ENCODE data around the gene ZDHHC17. TPM values are rescaled to one million over a fixed set of nuclear protein-coding genes. Genes with fewer than 3 reads are reported as not detected.

ZDHHC17 gene
- polyA plus RNA-seq, 1 donor (not counting 4 experiments of a cell fraction or from before 2014, with no cell fraction given) = 28.2 TPM

GRCh38 chr12:76789335-76790050, 25.6 kb downstream of the ZDHHC17 start:
- Histone ChIP-seq H3K36me3 (ENCODE audit: control insufficient read depth in 2 of 2, extremely low read depth in 1 of 2, insufficient read depth in 2 of 2, low read length in 2 of 2) (no peaks in the 10 kb centered on the region), H2AFZ (ENCODE audit: control insufficient read depth, low read length) (no peak overlapping the region), H3K79me2 (ENCODE audit: control insufficient read depth, insufficient read depth, low read length) (peaks cover 34% of the 10 kb centered on the region), H3K4me1 (ENCODE audit: control insufficient read depth, extremely low read depth, insufficient read depth, low read length) (peaks cover 2% of the 10 kb centered on the region), H4K20me1 (ENCODE audit: control insufficient read depth, extremely low read depth, insufficient read depth, low read length) (no peaks in the 10 kb centered on the region), H3K27ac (ENCODE audit: control insufficient read depth, insufficient read depth, low read length) (no peak overlapping the region), H3K4me3 (ENCODE audit: control insufficient read depth in 2 of 3, extremely low read depth in 1 of 3, insufficient read depth in 2 of 3, low read depth in 1 of 3, low read length in 3 of 3) (no peak overlapping the region), H3K9me1 (ENCODE audit: control insufficient read depth, extremely low read depth, insufficient read depth, low read length) (no peaks in the 10 kb centered on the region), H3K4me2 (ENCODE audit: control insufficient read depth, extremely low read depth, insufficient read depth, low read depth, low read length) (no peak overlapping the region), H3K27me3 (ENCODE audit: control insufficient read depth, extremely low read depth, insufficient read depth, low read length) (no peaks in the 10 kb centered on the region), H3K9ac (ENCODE audit: control insufficient read depth, extremely low read depth, insufficient read depth, low read length) (no peak overlapping the region), H3K9me3 (ENCODE audit: control insufficient read depth, low read depth, low read length) (no peaks in the 10 kb centered on the region)
- DNase-seq (ENCODE audit: low read depth, low spot score) = no peak
- FAIRE-seq = no peak
- dilution Hi-C loops (cut with MboI; ENCODE audit: extremely low pct_ligation_motif_present, low sequenced_read_pairs) = no loop called here
- TF ChIP-seq EZH2 (IDR thresholded peaks at IDR 0.05; ENCODE audit: low read length) = no peak

DNA sequence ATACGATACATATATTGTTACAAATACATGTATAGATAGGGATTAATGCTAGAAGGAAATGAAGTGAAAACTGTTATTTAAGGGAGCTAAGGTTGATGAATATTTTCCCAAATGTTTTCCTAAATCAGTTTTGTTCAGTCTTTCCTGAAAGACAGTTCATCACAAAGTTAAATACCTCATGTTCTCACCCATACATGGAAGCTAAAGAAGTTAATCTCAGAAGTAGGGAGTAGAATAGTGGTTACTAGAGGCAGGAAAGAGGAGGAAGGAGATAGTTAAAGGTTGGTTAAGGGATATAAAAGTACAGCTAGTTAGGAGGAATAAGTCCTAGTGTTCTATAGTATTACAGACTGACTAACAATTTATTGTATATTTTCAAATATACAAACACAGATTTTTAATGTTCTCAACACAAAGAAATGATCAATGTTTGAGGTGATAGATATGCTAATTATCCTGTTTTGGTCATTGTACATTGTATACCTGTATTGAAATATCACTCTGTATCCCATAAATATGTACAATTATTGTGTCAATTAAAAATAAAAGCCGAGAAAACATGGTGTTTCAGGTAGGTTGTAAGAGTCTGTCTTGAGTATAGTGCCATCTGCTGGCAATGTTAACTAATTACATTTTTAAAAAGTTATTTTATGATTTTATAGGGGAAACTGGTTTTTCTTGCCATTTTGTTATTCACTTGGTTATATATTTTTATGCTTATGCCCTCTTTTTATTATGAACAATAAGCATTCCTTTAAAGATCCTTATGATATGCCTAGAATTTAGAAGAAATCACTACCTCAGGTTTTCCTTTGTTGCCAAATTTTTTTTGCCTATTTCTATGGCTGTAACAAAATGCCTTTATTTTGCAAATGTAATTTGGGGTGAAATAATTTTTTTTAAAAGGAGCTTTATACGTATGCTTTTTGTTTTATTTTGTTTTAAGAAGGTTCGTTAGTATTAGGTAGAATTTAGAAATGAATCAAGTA, 26.9 kb downstream of the ZDHHC17 start:
- H3K9me3 ChIP-seq (ENCODE audit: control insufficient read depth, low read depth, low read length) = no peaks in the 10 kb centered on the region
- H3K4me1 ChIP-seq (ENCODE audit: control insufficient read depth, extremely low read depth, insufficient read depth, low read length) = no peaks in the 10 kb centered on the region
- TF ChIP-seq, protein P1, sequence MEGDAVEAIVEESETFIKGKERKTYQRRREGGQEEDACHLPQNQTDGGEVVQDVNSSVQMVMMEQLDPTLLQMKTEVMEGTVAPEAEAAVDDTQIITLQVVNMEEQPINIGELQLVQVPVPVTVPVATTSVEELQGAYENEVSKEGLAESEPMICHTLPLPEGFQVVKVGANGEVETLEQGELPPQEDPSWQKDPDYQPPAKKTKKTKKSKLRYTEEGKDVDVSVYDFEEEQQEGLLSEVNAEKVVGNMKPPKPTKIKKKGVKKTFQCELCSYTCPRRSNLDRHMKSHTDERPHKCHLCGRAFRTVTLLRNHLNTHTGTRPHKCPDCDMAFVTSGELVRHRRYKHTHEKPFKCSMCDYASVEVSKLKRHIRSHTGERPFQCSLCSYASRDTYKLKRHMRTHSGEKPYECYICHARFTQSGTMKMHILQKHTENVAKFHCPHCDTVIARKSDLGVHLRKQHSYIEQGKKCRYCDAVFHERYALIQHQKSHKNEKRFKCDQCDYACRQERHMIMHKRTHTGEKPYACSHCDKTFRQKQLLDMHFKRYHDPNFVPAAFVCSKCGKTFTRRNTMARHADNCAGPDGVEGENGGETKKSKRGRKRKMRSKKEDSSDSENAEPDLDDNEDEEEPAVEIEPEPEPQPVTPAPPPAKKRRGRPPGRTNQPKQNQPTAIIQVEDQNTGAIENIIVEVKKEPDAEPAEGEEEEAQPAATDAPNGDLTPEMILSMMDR (optimal IDR thresholded peaks at IDR 0.05 in 1 of 3, IDR thresholded peaks at IDR 0.05 in 1 of 3, conservative IDR thresholded peaks at IDR 0.05 in 1 of 3; ENCODE audit: extremely low read depth in 1 of 3, insufficient read depth in 2 of 3, low read length in 3 of 3) = peak in 1 of 3 experiments; percentile 12
- TF ChIP-seq EZH2 (IDR thresholded peaks at IDR 0.05; ENCODE audit: low read length) = no peak
- H3K9ac ChIP-seq (ENCODE audit: control insufficient read depth, extremely low read depth, insufficient read depth, low read length) = no peak overlapping the region
- no peaks in the 10 kb centered on the region for H3K36me3 ChIP-seq (ENCODE audit: control insufficient read depth in 2 of 2, extremely low read depth in 1 of 2, insufficient read depth in 2 of 2, low read length in 2 of 2)
- H4K20me1 ChIP-seq (ENCODE audit: control insufficient read depth, extremely low read depth, insufficient read depth, low read length) = no peaks in the 10 kb centered on the region
- no peak overlapping the region for H3K4me3 ChIP-seq (ENCODE audit: control insufficient read depth in 2 of 3, extremely low read depth in 1 of 3, insufficient read depth in 2 of 3, low read depth in 1 of 3, low read length in 3 of 3)
- H3K4me2 ChIP-seq (ENCODE audit: control insufficient read depth, extremely low read depth, insufficient read depth, low read depth, low read length) = no peak overlapping the region
- no peak overlapping the region for H2AFZ ChIP-seq (ENCODE audit: control insufficient read depth, low read length)
- dilution Hi-C loops (cut with MboI; ENCODE audit: extremely low pct_ligation_motif_present, low sequenced_read_pairs) = no loop called here
- DNase-seq (ENCODE audit: low read depth, low spot score) = no peak
- FAIRE-seq = no peak
- peaks cover 33% of the 10 kb centered on the region for H3K79me2 ChIP-seq (ENCODE audit: control insufficient read depth, insufficient read depth, low read length)
- H3K27ac ChIP-seq (ENCODE audit: control insufficient read depth, insufficient read depth, low read length) = no peak overlapping the region
- no peaks in the 10 kb centered on the region for H3K9me1 ChIP-seq (ENCODE audit: control insufficient read depth, extremely low read depth, insufficient read depth, low read length)
- H3K27me3 ChIP-seq (ENCODE audit: control insufficient read depth, extremely low read depth, insufficient read depth, low read length) = no peaks in the 10 kb centered on the region
